Neural cell (in vitro differentiated cells): ENCODE measurements around the gene IRF8.

Source experiments
- EP300 ChIP-seq: fragments of 450-650 bp; conservative IDR thresholded peaks from 2 replicates; pipeline ENCODE4 v1.6.1; 2014; ENCODE audit warnings: antibody characterized with exemption, mild to moderate bottlenecking, moderate library complexity; ENCODE audit not compliant: poor library complexity, severe bottlenecking
- POLR2AphosphoS5 ChIP-seq: IDR thresholded peaks from 2 replicates; pipeline ENCODE4 v1.6.1; 2012
- TF ChIP-seq, protein P1 (sequence below): fragments of 450-650 bp; IDR thresholded peaks from 2 replicates; pipeline ENCODE4 v1.5.1; 2014; ENCODE audit warnings: antibody characterized with exemption, mild to moderate bottlenecking, moderate library complexity; ENCODE audit not compliant: poor library complexity, severe bottlenecking

GRCh38 chr16:85872734-85873133 lies 26.2 kb upstream of the IRF8 start:
- TF ChIP-seq, protein P1, sequence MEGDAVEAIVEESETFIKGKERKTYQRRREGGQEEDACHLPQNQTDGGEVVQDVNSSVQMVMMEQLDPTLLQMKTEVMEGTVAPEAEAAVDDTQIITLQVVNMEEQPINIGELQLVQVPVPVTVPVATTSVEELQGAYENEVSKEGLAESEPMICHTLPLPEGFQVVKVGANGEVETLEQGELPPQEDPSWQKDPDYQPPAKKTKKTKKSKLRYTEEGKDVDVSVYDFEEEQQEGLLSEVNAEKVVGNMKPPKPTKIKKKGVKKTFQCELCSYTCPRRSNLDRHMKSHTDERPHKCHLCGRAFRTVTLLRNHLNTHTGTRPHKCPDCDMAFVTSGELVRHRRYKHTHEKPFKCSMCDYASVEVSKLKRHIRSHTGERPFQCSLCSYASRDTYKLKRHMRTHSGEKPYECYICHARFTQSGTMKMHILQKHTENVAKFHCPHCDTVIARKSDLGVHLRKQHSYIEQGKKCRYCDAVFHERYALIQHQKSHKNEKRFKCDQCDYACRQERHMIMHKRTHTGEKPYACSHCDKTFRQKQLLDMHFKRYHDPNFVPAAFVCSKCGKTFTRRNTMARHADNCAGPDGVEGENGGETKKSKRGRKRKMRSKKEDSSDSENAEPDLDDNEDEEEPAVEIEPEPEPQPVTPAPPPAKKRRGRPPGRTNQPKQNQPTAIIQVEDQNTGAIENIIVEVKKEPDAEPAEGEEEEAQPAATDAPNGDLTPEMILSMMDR, result no peak
- no peak for TF ChIP-seq EP300
- no peak for TF ChIP-seq POLR2AphosphoS5
